ENCODE data around the gene BLCAP.
"Not testable (repeated sequence)": the region's sequence is repeated elsewhere in the genome, so short reads cannot be mapped to it uniquely, and the experiment has no call there.

The BLCAP gene

GRCh38 chr20:37486209-37486608 lies 41.5 kb downstream of the BLCAP start:
- H3K4me3 ChIP-seq (ENCODE audit: low read depth in 1 of 2, low read length in 2 of 2); H3K27ac ChIP-seq (ENCODE audit: low read depth, low read length); H3K27me3 ChIP-seq (ENCODE audit: control insufficient read depth in 1 of 2, insufficient read depth in 2 of 2, low read length in 2 of 2); H3K9ac ChIP-seq (ENCODE audit: low read depth in 1 of 2, low read length in 2 of 2); H3K36me3 ChIP-seq (ENCODE audit: control insufficient read depth in 1 of 2, insufficient read depth in 2 of 2, low read length in 2 of 2); H3K4me1 ChIP-seq (ENCODE audit: control insufficient read depth in 1 of 2, insufficient read depth in 2 of 2, low read length in 2 of 2); H3K9me3 ChIP-seq (ENCODE audit: control insufficient read depth in 1 of 2, low read length in 2 of 2): not testable (repeated sequence)

- Histone ChIP-seq H3K9ac (ENCODE audit: low read depth in 1 of 2, low read length in 2 of 2) (no peak overlapping the region), H3K9me3 (ENCODE audit: control insufficient read depth in 1 of 2, low read length in 2 of 2) (no peaks in the 10 kb centered on the region), H3K27me3 (ENCODE audit: control insufficient read depth in 1 of 2, insufficient read depth in 2 of 2, low read length in 2 of 2) (no peaks in the 10 kb centered on the region), H3K36me3 (ENCODE audit: control insufficient read depth in 1 of 2, insufficient read depth in 2 of 2, low read length in 2 of 2) (no peaks in the 10 kb centered on the region), H3K4me3 (ENCODE audit: low read depth in 1 of 2, low read length in 2 of 2) (no peak overlapping the region), H3K4me1 (ENCODE audit: control insufficient read depth in 1 of 2, insufficient read depth in 2 of 2, low read length in 2 of 2) (no peaks in the 10 kb centered on the region), H3K27ac (ENCODE audit: low read depth, low read length) (no peak overlapping the region)
Measured at GRCh38 chr20:37484331-37484730, 43.3 kb downstream of the BLCAP start.

- no peak overlapping the region for H3K27ac ChIP-seq (ENCODE audit: low read depth, low read length)
- H3K9me3 ChIP-seq (ENCODE audit: control insufficient read depth in 1 of 2, low read length in 2 of 2), result no peaks in the 10 kb centered on the region
- H3K27me3 ChIP-seq (ENCODE audit: control insufficient read depth in 1 of 2, insufficient read depth in 2 of 2, low read length in 2 of 2), result peaks cover 0 to 8% of the 10 kb centered on the region in 2 donors
Measured at GRCh38 chr20:37481610-37482009, 46.1 kb downstream of the BLCAP start.

GRCh38 chr20:37480919-37481318 lies 46.8 kb downstream of the BLCAP start:
- no peaks in the 10 kb centered on the region for H3K9me3 ChIP-seq (ENCODE audit: control insufficient read depth in 1 of 2, low read length in 2 of 2)
- H3K4me3 ChIP-seq (ENCODE audit: low read depth in 1 of 2, low read length in 2 of 2), result no peak overlapping the region
- no peak overlapping the region for H3K9ac ChIP-seq (ENCODE audit: low read depth in 1 of 2, low read length in 2 of 2)
- peaks cover 0 to 8% of the 10 kb centered on the region in 2 donors for H3K27me3 ChIP-seq (ENCODE audit: control insufficient read depth in 1 of 2, insufficient read depth in 2 of 2, low read length in 2 of 2)
- no peaks in the 10 kb centered on the region for H3K4me1 ChIP-seq (ENCODE audit: control insufficient read depth in 1 of 2, insufficient read depth in 2 of 2, low read length in 2 of 2)
- H3K27ac ChIP-seq (ENCODE audit: low read depth, low read length), result no peak overlapping the region
- H3K36me3 ChIP-seq (ENCODE audit: control insufficient read depth in 1 of 2, insufficient read depth in 2 of 2, low read length in 2 of 2), result no peaks in the 10 kb centered on the region

More at GRCh38 chr20:37481610-37482009, 46.1 kb downstream of the BLCAP start:
- H3K9ac ChIP-seq (ENCODE audit: low read depth in 1 of 2, low read length in 2 of 2), result no peak overlapping the region
- no peak overlapping the region for H3K4me3 ChIP-seq (ENCODE audit: low read depth in 1 of 2, low read length in 2 of 2)
- H3K36me3 ChIP-seq (ENCODE audit: control insufficient read depth in 1 of 2, insufficient read depth in 2 of 2, low read length in 2 of 2), result no peaks in the 10 kb centered on the region
- H3K4me1 ChIP-seq (ENCODE audit: control insufficient read depth in 1 of 2, insufficient read depth in 2 of 2, low read length in 2 of 2), result no peaks in the 10 kb centered on the region

GRCh38 chr20:37479925-37480691 lies 47.6 kb downstream of the BLCAP start:
- H3K27ac ChIP-seq (ENCODE audit: low read depth, low read length), result no peak overlapping the region
- H3K4me1 ChIP-seq (ENCODE audit: control insufficient read depth in 1 of 2, insufficient read depth in 2 of 2, low read length in 2 of 2), result no peaks in the 10 kb centered on the region
- peaks cover 0 to 12% of the 10 kb centered on the region in 2 donors for H3K27me3 ChIP-seq (ENCODE audit: control insufficient read depth in 1 of 2, insufficient read depth in 2 of 2, low read length in 2 of 2)
- no peak overlapping the region for H3K9ac ChIP-seq (ENCODE audit: low read depth in 1 of 2, low read length in 2 of 2)
- no peak overlapping the region for H3K4me3 ChIP-seq (ENCODE audit: low read depth in 1 of 2, low read length in 2 of 2)
- no peaks in the 10 kb centered on the region for H3K9me3 ChIP-seq (ENCODE audit: control insufficient read depth in 1 of 2, low read length in 2 of 2)
- H3K36me3 ChIP-seq (ENCODE audit: control insufficient read depth in 1 of 2, insufficient read depth in 2 of 2, low read length in 2 of 2), result no peaks in the 10 kb centered on the region

- Histone ChIP-seq H3K36me3 (ENCODE audit: control insufficient read depth in 1 of 2, insufficient read depth in 2 of 2, low read length in 2 of 2) (no peaks in the 10 kb centered on the region), H3K27me3 (ENCODE audit: control insufficient read depth in 1 of 2, insufficient read depth in 2 of 2, low read length in 2 of 2) (peaks cover 0 to 12% of the 10 kb centered on the region in 2 donors), H3K9ac (ENCODE audit: low read depth in 1 of 2, low read length in 2 of 2) (no peak overlapping the region), H3K27ac (ENCODE audit: low read depth, low read length) (no peak overlapping the region), H3K4me1 (ENCODE audit: control insufficient read depth in 1 of 2, insufficient read depth in 2 of 2, low read length in 2 of 2) (no peaks in the 10 kb centered on the region), H3K4me3 (ENCODE audit: low read depth in 1 of 2, low read length in 2 of 2) (no peak overlapping the region), H3K9me3 (ENCODE audit: control insufficient read depth in 1 of 2, low read length in 2 of 2) (no peaks in the 10 kb centered on the region)
Measured at GRCh38 chr20:37479266-37479665, 48.4 kb downstream of the BLCAP start.

- Histone ChIP-seq H3K4me3 (ENCODE audit: low read depth in 1 of 2, low read length in 2 of 2) (no peak overlapping the region), H3K36me3 (ENCODE audit: control insufficient read depth in 1 of 2, insufficient read depth in 2 of 2, low read length in 2 of 2) (no peaks in the 10 kb centered on the region), H3K9ac (ENCODE audit: low read depth in 1 of 2, low read length in 2 of 2) (no peak overlapping the region), H3K27me3 (ENCODE audit: control insufficient read depth in 1 of 2, insufficient read depth in 2 of 2, low read length in 2 of 2) (peaks cover 0 to 12% of the 10 kb centered on the region in 2 donors), H3K27ac (ENCODE audit: low read depth, low read length) (no peak overlapping the region), H3K9me3 (ENCODE audit: control insufficient read depth in 1 of 2, low read length in 2 of 2) (no peaks in the 10 kb centered on the region), H3K4me1 (ENCODE audit: control insufficient read depth in 1 of 2, insufficient read depth in 2 of 2, low read length in 2 of 2) (no peaks in the 10 kb centered on the region)
Measured at GRCh38 chr20:37477041-37477440, 50.6 kb downstream of the BLCAP start.

- Histone ChIP-seq H3K9me3 (ENCODE audit: control insufficient read depth in 1 of 2, low read length in 2 of 2) (no peaks in the 10 kb centered on the region), H3K27me3 (ENCODE audit: control insufficient read depth in 1 of 2, insufficient read depth in 2 of 2, low read length in 2 of 2) (peaks cover 0 to 12% of the 10 kb centered on the region in 2 donors), H3K4me1 (ENCODE audit: control insufficient read depth in 1 of 2, insufficient read depth in 2 of 2, low read length in 2 of 2) (no peaks in the 10 kb centered on the region), H3K9ac (ENCODE audit: low read depth in 1 of 2, low read length in 2 of 2) (no peak overlapping the region), H3K36me3 (ENCODE audit: control insufficient read depth in 1 of 2, insufficient read depth in 2 of 2, low read length in 2 of 2) (no peaks in the 10 kb centered on the region), H3K27ac (ENCODE audit: low read depth, low read length) (no peak overlapping the region), H3K4me3 (ENCODE audit: low read depth in 1 of 2, low read length in 2 of 2) (no peak overlapping the region)
Measured at GRCh38 chr20:37475252-37475651, 52.4 kb downstream of the BLCAP start.

- Histone ChIP-seq H3K36me3 (ENCODE audit: control insufficient read depth in 1 of 2, insufficient read depth in 2 of 2, low read length in 2 of 2) (no peaks in the 10 kb centered on the region), H3K27me3 (ENCODE audit: control insufficient read depth in 1 of 2, insufficient read depth in 2 of 2, low read length in 2 of 2) (peaks cover 0 to 12% of the 10 kb centered on the region in 2 donors), H3K27ac (ENCODE audit: low read depth, low read length) (no peak overlapping the region), H3K9me3 (ENCODE audit: control insufficient read depth in 1 of 2, low read length in 2 of 2) (no peaks in the 10 kb centered on the region), H3K4me1 (ENCODE audit: control insufficient read depth in 1 of 2, insufficient read depth in 2 of 2, low read length in 2 of 2) (no peaks in the 10 kb centered on the region), H3K4me3 (ENCODE audit: low read depth in 1 of 2, low read length in 2 of 2) (no peak overlapping the region), H3K9ac (ENCODE audit: low read depth in 1 of 2, low read length in 2 of 2) (no peak overlapping the region)
Measured at GRCh38 chr20:37474386-37474785, 53.3 kb downstream of the BLCAP start.

GRCh38 chr20:37473249-37474000 lies 54.3 kb downstream of the BLCAP start:
- peaks cover 0 to 6% of the 10 kb centered on the region in 2 donors for H3K27me3 ChIP-seq (ENCODE audit: control insufficient read depth in 1 of 2, insufficient read depth in 2 of 2, low read length in 2 of 2)
- H3K36me3 ChIP-seq (ENCODE audit: control insufficient read depth in 1 of 2, insufficient read depth in 2 of 2, low read length in 2 of 2), result no peaks in the 10 kb centered on the region
- no peak overlapping the region for H3K9ac ChIP-seq (ENCODE audit: low read depth in 1 of 2, low read length in 2 of 2)
- no peaks in the 10 kb centered on the region for H3K4me1 ChIP-seq (ENCODE audit: control insufficient read depth in 1 of 2, insufficient read depth in 2 of 2, low read length in 2 of 2)
- H3K9me3 ChIP-seq (ENCODE audit: control insufficient read depth in 1 of 2, low read length in 2 of 2), result no peaks in the 10 kb centered on the region
- no peak overlapping the region for H3K27ac ChIP-seq (ENCODE audit: low read depth, low read length)
- no peak overlapping the region for H3K4me3 ChIP-seq (ENCODE audit: low read depth in 1 of 2, low read length in 2 of 2)

Measured in duodenal mucosa (tissue), 2 donors.